Psoas muscle (tissue), 8 donors: ENCODE data around the gene PHRF1. TPM values are rescaled to one million over a fixed set of nuclear protein-coding genes. Genes with fewer than 3 reads are reported as not detected.

Experiments used
- ATAC-seq, 4 donors: fragments of 200-7000 bp; cut with Tn5 transposase; one replicate each; pipeline ENCODE4 v1.9.1; 2020; ENCODE audit warnings: moderate library complexity in 3 of 4, mild to moderate bottlenecking in 2 of 4
- DNase-seq, 2 donors: peaks; one replicate each; pipeline ENCODE4 v3.0.0-alpha.2; 2020
- H3K27ac ChIP-seq: fragments of 200-600 bp; one replicate; pipeline ENCODE4 v1.8.0; 2022
- H3K27me3 ChIP-seq, 3 donors: fragments of 200-600 bp in 1 of 3; one replicate each; pipeline versions ENCODE4 v1.6.1 to v1.8.0; 2013 to 2022; ENCODE audit warnings: low read length in 2 of 3, mild to moderate bottlenecking in 2 of 3, moderate library complexity in 1 of 3; ENCODE audit not compliant: insufficient read depth in 3 of 3
- H3K36me3 ChIP-seq, 2 donors: fragments of 200-600 bp in 1 of 2; one replicate each; pipeline versions ENCODE4 v1.6.1 to v1.8.0; 2013 to 2022; ENCODE audit warnings: low read depth in 1 of 2, mild to moderate bottlenecking in 1 of 2, moderate library complexity in 1 of 2; ENCODE audit not compliant: insufficient read depth in 1 of 2
- H3K4me1 ChIP-seq: fragments of 200-600 bp; one replicate; pipeline ENCODE4 v1.8.0; 2022
- H3K4me3 ChIP-seq: fragments of 200-600 bp; one replicate; pipeline ENCODE4 v1.8.0; 2022; ENCODE audit warnings: mild to moderate bottlenecking
- H3K9me3 ChIP-seq: fragments of 200-600 bp; one replicate; pipeline ENCODE4 v1.8.0; 2022
- WGBS, 3 donors: extraction: QIAGEN DNeasy Blood & Tissue Kit; methylation state at CpG; one replicate each; pipeline versions ENCODE4 v1.1.6 to v1.1.7; 2013; 5-methylcytosine and 5-hydroxymethylcytosine counted together
- intact Hi-C, 2 donors: fragments of 100-400 bp; cut with DNase I; formaldehyde crosslinking; loops; one replicate each; pipeline versions ENCODE4 v1.11.0 to v1.14.2; 2022
- polyA plus RNA-seq, 3 donors: library from polyadenylated mRNA; stranded (reverse); fragments of 200-250 nt; gene quantifications; one replicate each; pipeline ENCODE4 v1.2.3, GENCODE V29; 2013
- total RNA-seq, 4 donors: library from RNA; stranded (reverse); fragmentation: NEBNext Ultra II Directional in 2 of 4; extraction: Animal tissue kit (Norgen Biotek cat#: 25700) in 2 of 4; gene quantifications; one replicate each; pipeline versions ENCODE4 v1.2.1 to v1.2.4, GENCODE V29; 2021 to 2023
- TF ChIP-seq, protein P1 (sequence below): fragments of 200-600 bp; IDR thresholded peaks from one replicate; pipeline ENCODE4 v1.8.0; 2022; ENCODE audit warnings: antibody characterized with exemption
- donor health status: healthy with polysubstance abuse.
- donor health status: DM: no; HTN: no; CAD: no; lungs with moderate emphysema.
- donor health status: Bipolar disorder and iron deficiency.
- donor health status: healthy.
- donor health status: DM: yes; HTN: yes; CAD: no.
- donor health status: DM: no; HTN: no; CAD: no.
- donor health status: DM: no; HTN: no; CAD: no.
- donor health status: DM: yes; HTN: yes; CAD: no.

Gene PHRF1
- total and polyA plus RNA-seq, 7 donors, result 11.7 to 31.2 (median 19.8) TPM

GRCh38 chr11:619628-620050 lies 43.4 kb downstream of the PHRF1 start:
- Histone ChIP-seq H3K27ac (no peak overlapping the region), H3K4me3 (no peak overlapping the region), H3K4me1 (peaks cover 11% of the 10 kb centered on the region), H3K36me3 (peaks cover 0 to 8% of the 10 kb centered on the region in 2 donors), H3K27me3 (no peaks in the 10 kb centered on the region), H3K9me3 (no peaks in the 10 kb centered on the region)
- WGBS, 3 donors, result 94 to 96% (median 95%) methylated on average over 17 to 22 of the region's 22 CpGs
- TF ChIP-seq, protein P1, sequence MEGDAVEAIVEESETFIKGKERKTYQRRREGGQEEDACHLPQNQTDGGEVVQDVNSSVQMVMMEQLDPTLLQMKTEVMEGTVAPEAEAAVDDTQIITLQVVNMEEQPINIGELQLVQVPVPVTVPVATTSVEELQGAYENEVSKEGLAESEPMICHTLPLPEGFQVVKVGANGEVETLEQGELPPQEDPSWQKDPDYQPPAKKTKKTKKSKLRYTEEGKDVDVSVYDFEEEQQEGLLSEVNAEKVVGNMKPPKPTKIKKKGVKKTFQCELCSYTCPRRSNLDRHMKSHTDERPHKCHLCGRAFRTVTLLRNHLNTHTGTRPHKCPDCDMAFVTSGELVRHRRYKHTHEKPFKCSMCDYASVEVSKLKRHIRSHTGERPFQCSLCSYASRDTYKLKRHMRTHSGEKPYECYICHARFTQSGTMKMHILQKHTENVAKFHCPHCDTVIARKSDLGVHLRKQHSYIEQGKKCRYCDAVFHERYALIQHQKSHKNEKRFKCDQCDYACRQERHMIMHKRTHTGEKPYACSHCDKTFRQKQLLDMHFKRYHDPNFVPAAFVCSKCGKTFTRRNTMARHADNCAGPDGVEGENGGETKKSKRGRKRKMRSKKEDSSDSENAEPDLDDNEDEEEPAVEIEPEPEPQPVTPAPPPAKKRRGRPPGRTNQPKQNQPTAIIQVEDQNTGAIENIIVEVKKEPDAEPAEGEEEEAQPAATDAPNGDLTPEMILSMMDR, result no peak
- ATAC-seq, result no peak
- intact Hi-C loops, result no loop called here
- no peak for DNase-seq

GRCh38 chr11:620201-620600 lies 43.9 kb downstream of the PHRF1 start:
- WGBS, 3 donors, result 95 to 98% (median 96%) methylated on average over 13 of the region's 13 CpGs
- ATAC-seq (no peak), DNase-seq (no peak)
- Histone ChIP-seq H3K27ac (no peak overlapping the region), H3K36me3 (peaks cover 0 to 6% of the 10 kb centered on the region in 2 donors), H3K27me3 (no peaks in the 10 kb centered on the region), H3K4me1 (peaks cover 5% of the 10 kb centered on the region), H3K9me3 (no peaks in the 10 kb centered on the region), H3K4me3 (no peak overlapping the region)
- TF ChIP-seq, protein P1, result no peak
- intact Hi-C loops, result no loop called here

GRCh38 chr11:620935-621814 lies 44.9 kb downstream of the PHRF1 start:
- Histone ChIP-seq H3K4me3 (no peak overlapping the region), H3K9me3 (no peaks in the 10 kb centered on the region), H3K4me1 (peaks cover 5% of the 10 kb centered on the region), H3K27me3 (no peaks in the 10 kb centered on the region), H3K36me3 (peaks cover 0 to 6% of the 10 kb centered on the region in 2 donors), H3K27ac (no peak overlapping the region)
- WGBS, 3 donors, result 69 to 78% (median 69%) methylated on average over 42 to 45 of the region's 45 CpGs
- DNase-seq (no peak), ATAC-seq (no peak)
- TF ChIP-seq, protein P1, result no peak
- intact Hi-C loops, result no loop called here

GRCh38 chr11:621838-622237 lies 45.6 kb downstream of the PHRF1 start:
- Histone ChIP-seq H3K4me3 (no peak overlapping the region), H3K36me3 (peaks cover 0 to 6% of the 10 kb centered on the region in 2 donors), H3K9me3 (no peaks in the 10 kb centered on the region), H3K27ac (no peak overlapping the region), H3K27me3 (peaks cover 0 to 2% (median 0%) of the 10 kb centered on the region in 3 donors), H3K4me1 (peaks cover 4% of the 10 kb centered on the region)
- intact Hi-C loops, result no loop called here
- 87 to 92% (median 90%) methylated on average over 24 to 27 of the region's 27 CpGs for WGBS, 3 donors
- DNase-seq, result no peak
- TF ChIP-seq, protein P1, result no peak
- no peak for ATAC-seq
